SK-N-DZ (cell line): ENCODE results near the gene SCG5.

Source experiments
- DNase-seq: peaks from one replicate; pipeline ENCODE4 v3.0.0-alpha.2; 2015; ENCODE audit warnings: low spot score
- small RNA-seq, 2 experiments: library from RNA; depleted of rRNA; stranded (forward); fragments of <200 nt; gene quantifications; one replicate each; pipeline ENCODE3, GENCODE V24; 2014

The SCG5 gene

DNA sequence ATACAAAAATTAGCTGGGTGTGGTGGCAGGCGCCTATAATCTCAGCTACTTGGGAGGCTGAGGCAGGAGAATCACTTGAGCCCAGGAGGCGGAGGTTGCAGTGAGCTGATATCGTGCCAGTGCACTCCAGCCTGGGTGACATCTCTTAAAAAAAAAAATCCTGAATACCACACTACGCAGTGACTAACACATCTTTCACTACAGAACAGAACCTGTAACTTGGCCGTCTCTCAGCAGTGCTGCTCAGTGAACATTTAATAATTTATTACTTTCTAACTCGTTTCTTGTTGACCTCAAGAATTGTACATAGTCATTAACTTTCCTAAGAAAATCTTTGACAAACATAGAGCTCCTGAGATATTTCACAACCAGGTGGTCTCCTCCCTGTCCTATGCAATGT lies 80.1 kb downstream of the SCG5 start:
- DNase-seq, result no peak

DNA sequence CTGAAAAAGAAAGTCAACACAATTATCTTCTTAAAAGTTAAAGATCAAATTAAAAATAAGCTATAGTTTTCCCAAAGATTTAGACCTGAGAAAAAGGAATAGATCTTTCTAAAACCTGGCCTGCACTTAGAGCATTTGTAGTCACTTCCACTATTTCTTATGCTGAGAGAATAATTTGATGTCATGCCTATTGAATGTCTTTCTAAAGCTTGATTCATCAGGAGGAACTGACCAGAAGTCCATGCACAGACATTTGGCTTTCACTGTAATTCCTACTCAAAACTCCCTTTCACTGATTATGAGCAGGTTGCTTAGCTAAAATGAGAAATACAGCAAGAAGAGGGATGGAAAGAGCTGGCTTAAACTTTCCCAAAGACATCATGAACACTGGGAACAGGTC lies 80.6 kb downstream of the SCG5 start:
- DNase-seq, result no peak

DNA sequence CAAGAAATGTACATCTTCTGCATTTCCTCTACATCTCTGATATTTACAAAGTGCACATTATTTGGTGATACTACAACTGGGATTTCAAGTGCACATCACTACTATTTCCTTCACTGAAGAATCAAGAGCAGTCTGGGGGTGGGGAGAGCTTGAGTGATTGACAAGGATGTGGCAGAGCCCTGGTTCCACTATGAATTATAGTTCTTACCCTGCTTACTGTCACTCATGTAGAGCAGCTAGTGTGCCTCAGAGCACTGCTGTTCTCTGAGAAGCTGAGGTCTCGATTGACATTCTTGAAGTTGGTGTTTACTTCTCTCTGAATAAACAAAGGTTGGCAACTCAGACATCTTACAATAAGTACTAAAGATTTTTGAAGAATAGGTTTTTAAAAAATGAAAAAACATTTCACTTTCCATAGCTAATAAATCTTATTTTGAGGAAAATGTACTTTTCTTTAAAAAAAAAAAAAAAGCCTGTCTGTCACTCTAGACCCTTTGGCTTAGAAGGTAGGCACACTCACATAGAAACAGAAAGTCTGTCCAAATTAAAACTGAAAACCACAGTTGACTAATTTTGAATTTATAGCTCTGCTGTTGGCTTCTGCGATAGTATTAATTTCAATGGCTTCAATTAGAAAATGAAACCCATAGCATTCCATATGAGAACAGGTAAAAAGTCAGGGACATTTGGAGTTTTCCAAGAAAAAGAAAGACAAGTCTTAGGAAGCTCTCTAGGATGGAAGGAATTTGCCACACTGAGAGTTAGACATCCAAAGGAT lies 81.8 kb downstream of the SCG5 start:
- no peak for DNase-seq

DNA sequence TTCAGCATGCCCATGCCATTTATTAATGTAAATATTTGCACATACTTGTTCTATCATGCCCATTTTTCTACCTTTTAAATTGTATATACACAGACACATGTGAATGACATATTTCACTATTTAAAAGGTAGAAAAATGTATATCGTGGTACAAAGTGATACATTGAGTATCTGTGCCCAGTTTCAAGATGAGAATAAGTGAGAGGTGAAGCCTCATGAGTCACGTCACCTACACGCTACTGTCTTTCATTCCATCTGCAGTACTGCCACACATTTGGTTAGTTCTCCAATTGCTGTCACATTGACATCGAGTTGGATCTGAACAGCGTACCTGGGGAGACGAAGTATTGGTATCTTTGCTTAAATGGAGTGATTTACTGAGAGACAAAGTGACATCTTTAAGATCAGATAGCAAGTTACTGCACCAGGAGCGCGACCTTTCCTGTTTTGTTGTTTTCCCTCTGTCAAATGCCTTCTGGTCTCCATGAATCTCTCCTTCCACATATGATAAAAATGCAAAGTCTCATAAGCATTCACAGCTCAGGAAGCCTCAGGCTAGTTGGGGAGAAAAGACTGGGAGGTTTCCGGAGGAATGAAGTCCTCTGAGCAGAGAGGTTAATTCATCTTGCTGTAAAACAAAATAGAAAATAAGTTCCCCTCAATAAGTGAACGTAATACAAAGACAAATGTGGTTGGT lies 88.3 kb downstream of the SCG5 start:
- no peak for DNase-seq

DNA sequence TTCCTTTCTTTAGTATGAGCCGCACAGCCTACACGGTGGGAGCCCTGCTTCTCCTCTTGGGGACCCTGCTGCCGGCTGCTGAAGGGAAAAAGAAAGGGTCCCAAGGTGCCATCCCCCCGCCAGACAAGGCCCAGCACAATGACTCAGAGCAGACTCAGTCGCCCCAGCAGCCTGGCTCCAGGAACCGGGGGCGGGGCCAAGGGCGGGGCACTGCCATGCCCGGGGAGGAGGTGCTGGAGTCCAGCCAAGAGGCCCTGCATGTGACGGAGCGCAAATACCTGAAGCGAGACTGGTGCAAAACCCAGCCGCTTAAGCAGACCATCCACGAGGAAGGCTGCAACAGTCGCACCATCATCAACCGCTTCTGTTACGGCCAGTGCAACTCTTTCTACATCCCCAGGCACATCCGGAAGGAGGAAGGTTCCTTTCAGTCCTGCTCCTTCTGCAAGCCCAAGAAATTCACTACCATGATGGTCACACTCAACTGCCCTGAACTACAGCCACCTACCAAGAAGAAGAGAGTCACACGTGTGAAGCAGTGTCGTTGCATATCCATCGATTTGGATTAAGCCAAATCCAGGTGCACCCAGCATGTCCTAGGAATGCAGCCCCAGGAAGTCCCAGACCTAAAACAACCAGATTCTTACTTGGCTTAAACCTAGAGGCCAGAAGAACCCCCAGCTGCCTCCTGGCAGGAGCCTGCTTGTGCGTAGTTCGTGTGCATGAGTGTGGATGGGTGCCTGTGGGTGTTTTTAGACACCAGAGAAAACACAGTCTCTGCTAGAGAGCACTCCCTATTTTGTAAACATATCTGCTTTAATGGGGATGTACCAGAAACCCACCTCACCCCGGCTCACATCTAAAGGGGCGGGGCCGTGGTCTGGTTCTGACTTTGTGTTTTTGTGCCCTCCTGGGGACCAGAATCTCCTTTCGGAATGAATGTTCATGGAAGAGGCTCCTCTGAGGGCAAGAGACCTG lies 89.5 kb downstream of the SCG5 start:
- peak; percentile 52 for DNase-seq

DNA sequence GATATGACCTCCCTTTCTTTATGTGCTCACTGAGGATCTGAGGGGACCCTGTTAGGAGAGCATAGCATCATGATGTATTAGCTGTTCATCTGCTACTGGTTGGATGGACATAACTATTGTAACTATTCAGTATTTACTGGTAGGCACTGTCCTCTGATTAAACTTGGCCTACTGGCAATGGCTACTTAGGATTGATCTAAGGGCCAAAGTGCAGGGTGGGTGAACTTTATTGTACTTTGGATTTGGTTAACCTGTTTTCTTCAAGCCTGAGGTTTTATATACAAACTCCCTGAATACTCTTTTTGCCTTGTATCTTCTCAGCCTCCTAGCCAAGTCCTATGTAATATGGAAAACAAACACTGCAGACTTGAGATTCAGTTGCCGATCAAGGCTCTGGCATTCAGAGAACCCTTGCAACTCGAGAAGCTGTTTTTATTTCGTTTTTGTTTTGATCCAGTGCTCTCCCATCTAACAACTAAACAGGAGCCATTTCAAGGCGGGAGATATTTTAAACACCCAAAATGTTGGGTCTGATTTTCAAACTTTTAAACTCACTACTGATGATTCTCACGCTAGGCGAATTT lies 91.2 kb downstream of the SCG5 start:
- no peak for DNase-seq

DNA sequence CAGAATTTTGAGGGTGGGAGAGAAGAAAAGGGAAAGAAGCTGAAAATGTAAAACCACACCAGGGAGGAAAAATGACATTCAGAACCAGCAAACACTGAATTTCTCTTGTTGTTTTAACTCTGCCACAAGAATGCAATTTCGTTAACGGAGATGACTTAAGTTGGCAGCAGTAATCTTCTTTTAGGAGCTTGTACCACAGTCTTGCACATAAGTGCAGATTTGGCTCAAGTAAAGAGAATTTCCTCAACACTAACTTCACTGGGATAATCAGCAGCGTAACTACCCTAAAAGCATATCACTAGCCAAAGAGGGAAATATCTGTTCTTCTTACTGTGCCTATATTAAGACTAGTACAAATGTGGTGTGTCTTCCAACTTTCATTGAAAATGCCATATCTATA lies 91.8 kb downstream of the SCG5 start:
- no peak for DNase-seq

DNA sequence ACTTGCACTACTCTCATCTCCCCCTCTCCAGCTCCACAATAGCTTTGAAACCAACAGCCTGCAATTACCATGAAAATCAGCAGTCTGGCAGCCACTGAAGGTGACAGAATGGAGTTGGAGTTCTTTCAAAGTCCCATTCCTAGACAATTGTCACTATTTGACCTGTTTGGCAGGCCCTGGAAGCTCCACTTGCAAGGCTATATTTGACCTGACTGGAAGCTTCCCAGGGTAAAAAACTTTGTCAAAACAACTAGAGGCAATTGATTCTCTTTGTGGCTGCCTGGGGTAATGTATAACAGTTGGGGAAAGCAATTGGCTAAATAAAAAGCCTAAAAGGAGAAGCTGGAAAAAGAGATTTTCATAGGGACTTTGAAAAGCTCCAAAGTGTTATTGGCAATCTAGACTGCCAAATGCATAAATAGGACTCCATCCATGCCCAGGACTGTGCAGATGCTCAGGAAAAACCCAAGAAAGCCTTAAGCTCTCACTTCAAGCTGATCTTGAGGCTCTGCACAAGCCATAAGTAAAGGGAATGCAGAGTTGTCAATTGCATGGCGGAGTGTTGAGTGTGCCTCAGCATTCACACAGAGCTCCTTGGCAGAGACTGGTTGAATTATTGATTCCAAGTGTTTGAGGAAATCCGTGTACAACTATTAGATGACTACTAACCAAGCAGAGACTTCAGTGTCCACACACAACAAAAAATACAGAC lies 94.6 kb downstream of the SCG5 start:
- no peak for DNase-seq

DNA sequence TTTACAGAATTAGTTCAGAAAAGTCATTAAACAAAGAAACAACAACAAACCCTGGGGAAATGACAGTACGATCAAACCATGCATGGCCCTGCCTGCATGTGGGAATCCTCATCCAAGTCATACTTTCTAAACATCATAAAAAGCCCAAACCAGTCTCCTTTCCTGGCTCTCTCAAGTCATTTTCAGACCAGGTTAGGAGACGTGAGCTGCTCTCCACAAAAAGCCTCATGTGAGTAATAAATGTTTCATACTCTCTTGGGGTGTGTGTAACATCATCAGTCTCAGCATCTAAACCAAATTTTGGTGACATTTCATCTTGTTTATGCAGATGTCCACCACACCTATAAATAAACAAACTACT lies 95.2 kb downstream of the SCG5 start:
- no peak for DNase-seq

DNA sequence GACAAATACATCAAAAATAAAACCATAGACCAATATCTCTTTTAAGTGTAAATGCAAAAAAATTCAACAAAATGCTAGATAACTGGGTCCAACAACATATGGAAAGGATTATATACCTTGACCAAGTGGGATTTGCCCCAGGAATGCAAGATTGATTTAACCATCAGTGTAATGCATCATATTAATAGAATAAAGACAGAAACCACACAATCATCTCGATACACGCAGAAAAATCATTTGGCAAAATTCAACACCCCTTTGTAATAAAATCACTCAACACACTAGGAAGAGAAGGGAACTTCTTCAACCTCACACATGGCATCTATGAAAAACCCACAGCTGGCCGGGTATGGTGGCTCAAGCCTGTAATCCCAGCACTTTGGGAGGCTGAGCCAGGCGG lies 95.8 kb downstream of the SCG5 start:
- no peak for DNase-seq

DNA sequence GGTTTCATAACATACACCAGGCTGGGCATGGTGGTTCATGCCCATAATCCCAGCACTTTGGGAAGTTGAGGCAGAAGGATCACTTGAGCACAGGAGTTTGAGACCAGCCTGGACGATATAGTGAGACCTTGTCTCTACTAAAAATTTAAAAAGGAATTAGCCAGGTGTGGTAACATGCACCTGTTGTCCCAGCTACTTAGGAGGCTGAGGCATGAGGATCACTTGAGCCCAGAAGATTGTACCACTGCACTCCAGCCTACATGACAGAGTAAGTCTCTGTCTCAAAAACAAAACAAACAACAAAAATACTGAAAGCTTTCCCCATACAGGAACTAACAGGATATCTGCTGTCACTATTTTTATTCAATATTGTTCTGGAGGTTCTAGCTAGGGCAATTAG lies 97.2 kb downstream of the SCG5 start:
- DNase-seq, result no peak

DNA sequence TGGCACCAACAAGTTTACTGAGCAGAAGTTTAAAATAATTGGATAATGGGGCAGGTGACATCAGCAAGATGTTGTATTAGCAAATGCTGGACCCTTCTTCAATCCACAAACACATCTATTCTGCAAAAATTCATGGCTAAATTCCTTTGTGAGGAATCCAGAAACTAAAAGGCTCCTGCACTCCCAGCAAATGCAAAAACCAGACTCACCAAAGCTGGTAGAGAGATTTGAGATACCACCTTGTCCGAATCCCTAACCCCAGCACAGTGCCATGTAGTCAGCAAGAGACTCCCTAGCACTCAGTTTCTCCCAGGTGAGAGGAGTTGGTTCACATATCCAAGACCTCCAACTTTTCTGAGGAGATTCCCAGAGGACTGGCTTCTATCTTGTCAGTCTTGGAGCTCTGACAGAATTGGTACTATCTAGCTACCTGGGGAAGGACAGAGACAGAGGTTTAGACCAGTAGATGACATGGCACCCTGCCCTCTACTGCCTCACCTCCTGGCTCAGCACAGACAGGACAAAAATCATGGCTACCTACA lies 98.1 kb downstream of the SCG5 start:
- DNase-seq, result no peak

DNA sequence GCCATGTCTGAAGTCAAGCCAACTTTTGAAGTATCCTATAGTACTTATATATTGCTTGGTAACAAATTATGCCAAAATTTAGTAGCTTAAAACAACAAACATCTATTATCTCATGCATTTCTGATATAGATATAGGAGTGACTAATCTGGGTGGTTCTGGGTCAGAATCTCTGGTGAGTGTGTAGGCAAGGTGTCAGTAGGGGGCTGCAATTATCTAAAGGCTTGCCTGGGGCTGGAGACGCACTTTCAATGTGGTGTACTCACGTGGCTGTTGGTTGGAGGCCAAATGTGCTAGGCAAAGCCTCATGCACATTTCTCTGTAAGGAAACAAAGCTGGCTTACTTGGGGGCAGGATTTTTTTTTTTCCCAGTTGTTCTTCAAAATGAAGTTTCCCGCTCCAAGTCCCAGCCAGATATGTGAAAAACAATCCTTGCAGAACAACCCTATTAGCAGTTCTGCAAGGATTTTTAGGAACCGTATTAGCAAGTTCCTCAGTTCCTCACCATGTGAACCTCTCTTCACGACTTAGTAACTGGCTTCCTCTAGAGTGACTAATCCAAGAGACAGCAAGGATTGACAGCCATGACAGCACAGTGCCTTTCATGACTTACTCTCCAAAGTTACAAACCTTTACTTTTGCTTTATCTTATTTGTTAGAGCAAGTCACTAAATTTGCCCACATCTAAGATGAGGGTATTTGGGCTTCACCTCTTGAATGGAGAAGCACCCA lies 102.1 kb downstream of the SCG5 start:
- DNase-seq, result no peak

DNA sequence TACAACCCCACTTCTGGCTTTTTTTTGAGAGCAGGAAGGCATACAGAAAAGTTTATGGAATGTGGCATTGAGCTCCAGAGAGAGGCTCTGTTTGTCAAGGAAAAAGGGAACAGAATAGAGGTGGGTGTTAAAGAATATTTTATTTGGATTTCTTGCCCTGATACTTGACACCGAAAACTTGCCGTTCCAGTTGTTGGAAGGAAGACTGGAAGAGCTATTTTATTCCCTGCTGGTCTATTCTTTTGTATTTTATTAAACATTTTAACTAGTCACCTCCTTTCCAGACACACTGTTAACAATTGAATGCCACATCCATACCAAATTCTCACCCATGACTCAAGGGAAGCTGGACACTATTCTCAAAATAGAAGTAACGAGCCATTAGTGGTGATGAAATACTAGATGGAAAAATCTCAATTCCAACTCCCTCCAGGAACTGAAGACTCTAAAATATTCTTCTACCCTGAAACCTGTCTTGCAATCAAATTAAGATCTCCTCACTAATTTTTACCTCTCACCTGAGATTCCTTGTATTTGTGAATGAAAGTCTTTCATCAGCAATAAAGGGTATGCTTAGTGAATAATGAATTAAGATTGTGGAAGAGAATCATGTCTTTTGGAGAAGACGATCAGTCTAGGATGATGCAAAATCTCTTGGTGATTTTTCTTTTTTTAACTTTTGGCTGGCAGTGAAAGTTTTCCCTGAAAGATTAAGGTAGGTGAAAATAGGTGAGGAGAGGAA lies 104.8 kb downstream of the SCG5 start:
- no peak for DNase-seq

Small RNA genes within 50 kb of the gene (small RNA-seq; reads per million reads assigned to genes)
- 0 reads per million in 2 experiments for gene RN7SL286P
